K562 (cell line): ENCODE measurements around the gene FAM120AOS. TPM values are rescaled to one million over a fixed set of nuclear protein-coding genes. Genes with fewer than 3 reads are reported as not detected.

Experiments
- polyA plus RNA-seq, 8 experiments: library from polyadenylated mRNA; depleted of rRNA in 4 of 8; stranded (reverse) in 5 of 8; unstranded in 3 of 8; fragments of >200 nt; fragmentation: Nextera tagmentation in 2 of 8; fragmentation: Illumina TruSeq in 1 of 8; extraction: Ambion mirVana in 2 of 8; extraction: Trizol in 1 of 8; gene quantifications; 2 replicates each; pipeline versions ENCODE4 v1.2.1 to v1.2.3, GENCODE V29; 2011 to 2014; ENCODE audit warnings: inconsistent platforms in 1 of 8, missing spikeins in 1 of 8
- small RNA-seq: library from RNA; depleted of rRNA; stranded (forward); fragments of <200 nt; gene quantifications from one replicate; pipeline ENCODE3, GENCODE V24; 2014
- total RNA-seq, 7 experiments: library from RNA; depleted of rRNA in 6 of 7; stranded (reverse); fragments of >200 nt in 6 of 7; fragmentation: Illumina TruSeq in 2 of 7; extraction: Trizol in 2 of 7; gene quantifications; 2 replicates each; pipeline versions ENCODE4 v1.2.1 to v1.2.3, GENCODE V29; 2011 to 2021; ENCODE audit warnings: low replicate concordance in 1 of 7

FAM120AOS gene
- total and polyA plus RNA-seq, 9 of the 15 experiments (the other 6 are each of a cell fraction or from before 2014, with no cell fraction given), result 18.8 to 53.4 (median 41.4) TPM

Small RNA genes within 50 kb of the gene (small RNA-seq; reads per million reads assigned to genes)
- not detected for gene RF00019

Other genes starting within 250 kb of the FAM120AOS start
- gene FAM120A, start 1.9 kb downstream of the FAM120AOS start, total RNA-seq (2014; rRNA removed), result 42.2 and 56.2 TPM in 2 replicates
- gene FAM120A, start 1.9 kb downstream of the FAM120AOS start, total RNA-seq (2014; rRNA removed; fragmentation: Illumina TruSeq; extraction: Trizol), result 38.9 and 41.0 TPM in 2 replicates
- gene FAM120A, start 1.9 kb downstream of the FAM120AOS start, total RNA-seq (2015; rRNA removed; fragmentation: Illumina TruSeq; extraction: Trizol), result 59.5 and 62.1 TPM in 2 replicates
- gene FAM120A, start 1.9 kb downstream of the FAM120AOS start, total RNA-seq (2021), result 71.0 and 72.6 TPM in 2 replicates
- 50.4 and 52.3 TPM in 2 replicates for gene FAM120A, start 1.9 kb downstream of the FAM120AOS start, polyA plus RNA-seq (2011; rRNA removed)
- gene FAM120A, start 1.9 kb downstream of the FAM120AOS start, polyA plus RNA-seq (2014; fragmentation: Illumina TruSeq; extraction: Trizol), result 60.3 and 69.6 TPM in 2 replicates
- gene FAM120A, start 1.9 kb downstream of the FAM120AOS start, polyA plus RNA-seq (2014; fragmentation: Nextera tagmentation; extraction: Ambion mirVana), result 10 to 100 TPM in 1 of 2 experiments, 1 to 10 TPM in 1; 8.7 to 10.3 TPM
- 34.4 and 47.6 TPM in 2 replicates for gene FAM120A, start 1.9 kb downstream of the FAM120AOS start, polyA plus RNA-seq (2014; rRNA removed)
- gene PHF2, start 123.0 kb upstream of the FAM120AOS start, total RNA-seq (2014; rRNA removed), result 8.1 and 10.0 TPM in 2 replicates
- gene PHF2, start 123.0 kb upstream of the FAM120AOS start, total RNA-seq (2014; rRNA removed; fragmentation: Illumina TruSeq; extraction: Trizol), result 4.9 and 5.0 TPM in 2 replicates
- gene PHF2, start 123.0 kb upstream of the FAM120AOS start, total RNA-seq (2015; rRNA removed; fragmentation: Illumina TruSeq; extraction: Trizol), result 7.7 and 8.1 TPM in 2 replicates
- gene PHF2, start 123.0 kb upstream of the FAM120AOS start, total RNA-seq (2021), result 13.2 and 14.4 TPM in 2 replicates
- 5.0 and 5.8 TPM in 2 replicates for gene PHF2, start 123.0 kb upstream of the FAM120AOS start, polyA plus RNA-seq (2011; rRNA removed)
- gene PHF2, start 123.0 kb upstream of the FAM120AOS start, polyA plus RNA-seq (2014; fragmentation: Illumina TruSeq; extraction: Trizol), result 9.7 and 9.8 TPM in 2 replicates
- gene PHF2, start 123.0 kb upstream of the FAM120AOS start, polyA plus RNA-seq (2014; fragmentation: Nextera tagmentation; extraction: Ambion mirVana), result under 1 TPM; 0.37 to 0.60 TPM
- gene PHF2, start 123.0 kb upstream of the FAM120AOS start, polyA plus RNA-seq (2014; rRNA removed), result 9.9 and 10.2 TPM in 2 replicates